HCT116 (cell line): Measurements from ENCODE around the gene AHSP.

Experiments
- CBX3 ChIP-seq: IDR thresholded peaks from 2 replicates; pipeline ENCODE4 v1.6.1; 2012; ENCODE audit warnings: low read depth
- EZH2 ChIP-seq: fragments of 200-600 bp; sonication (generic); IDR thresholded peaks from 2 replicates; pipeline ENCODE4 v1.6.1; 2017; ENCODE audit warnings: antibody characterized with exemption, mixed run types
- EZH2phosphoT487 ChIP-seq: fragments of 200-600 bp; IDR thresholded peaks from 2 replicates; pipeline ENCODE4 v1.6.1; 2018; ENCODE audit warnings: antibody characterized with exemption, borderline replicate concordance
- POLR2A ChIP-seq: IDR thresholded peaks from 2 replicates; pipeline ENCODE4 v1.7.0; 2011; ENCODE audit warnings: borderline replicate concordance; ENCODE audit not compliant: insufficient read depth, insufficient read length; ENCODE audit errors: extremely low read depth
- POLR2AphosphoS5 ChIP-seq: IDR thresholded peaks from 2 replicates; pipeline ENCODE4 v1.6.1; 2011; ENCODE audit warnings: mild to moderate bottlenecking, low read depth, low read length, moderate library complexity
- RAD21 ChIP-seq: IDR thresholded peaks from 2 replicates; pipeline ENCODE4 v1.6.1; 2012; ENCODE audit warnings: low read depth, mild to moderate bottlenecking
- SP1 ChIP-seq: IDR thresholded peaks from 2 replicates; pipeline ENCODE4 v1.6.1; 2012; ENCODE audit warnings: low read depth
- SRF ChIP-seq: IDR thresholded peaks from 2 replicates; pipeline ENCODE4 v1.6.1; 2012; ENCODE audit warnings: low read depth
- ZFX ChIP-seq: fragments of 450-650 bp; IDR thresholded peaks from 2 replicates; pipeline ENCODE4 v1.6.1; 2017
- ZNF274 ChIP-seq: fragments of 200-500 bp; sonication (Bioruptor generic); IDR thresholded peaks from 2 replicates; pipeline ENCODE4 v1.6.1; 2014; ENCODE audit warnings: mild to moderate bottlenecking, low read depth, low read length, inconsistent platforms
- TF ChIP-seq, protein P1 (sequence below): IDR thresholded peaks from 2 replicates; pipeline ENCODE4 v1.6.1; 2011; ENCODE audit warnings: mild to moderate bottlenecking, low read length, moderate library complexity; ENCODE audit not compliant: insufficient replicate concordance; ENCODE audit errors: extremely low read depth
- TF ChIP-seq, protein P2 (sequence below), 3 experiments: fragments of 200-600 bp in 1 of 3; sonication (generic) in 1 of 3; IDR thresholded peaks in 2 of 3; conservative IDR thresholded peaks in 1 of 3; 2 replicates each; pipeline ENCODE4 v1.5.1; 2012 to 2017; ENCODE audit warnings: low read depth in 2 of 3, low read length in 2 of 3, antibody characterized with exemption in 1 of 3, borderline replicate concordance in 1 of 3, control low read depth in 1 of 3, mild to moderate bottlenecking in 1 of 3, mixed read lengths in 1 of 3, mixed run types in 1 of 3, moderate library complexity in 1 of 3; ENCODE audit not compliant: insufficient read depth in 1 of 3

DNA sequence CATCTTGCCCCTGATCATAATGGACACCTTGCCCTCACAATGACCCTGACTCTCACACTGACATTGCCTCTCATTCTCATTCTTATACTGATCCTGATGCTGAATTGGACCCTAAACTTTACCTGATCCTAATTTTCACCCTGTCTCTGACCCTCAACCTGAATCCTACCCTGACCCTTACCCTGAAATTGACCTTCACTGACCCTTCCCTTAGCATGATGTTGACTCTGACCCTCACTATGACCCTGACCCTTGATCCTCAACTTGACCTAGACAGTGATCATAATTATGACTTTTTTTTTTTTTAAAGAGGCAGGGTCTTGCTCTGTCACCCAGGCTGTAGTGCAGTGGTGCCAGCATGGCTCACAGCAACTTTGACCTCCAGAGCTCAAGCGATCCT is 3.4 kb downstream of the AHSP start:
- TF ChIP-seq EZH2: no peak
- TF ChIP-seq, protein P1, sequence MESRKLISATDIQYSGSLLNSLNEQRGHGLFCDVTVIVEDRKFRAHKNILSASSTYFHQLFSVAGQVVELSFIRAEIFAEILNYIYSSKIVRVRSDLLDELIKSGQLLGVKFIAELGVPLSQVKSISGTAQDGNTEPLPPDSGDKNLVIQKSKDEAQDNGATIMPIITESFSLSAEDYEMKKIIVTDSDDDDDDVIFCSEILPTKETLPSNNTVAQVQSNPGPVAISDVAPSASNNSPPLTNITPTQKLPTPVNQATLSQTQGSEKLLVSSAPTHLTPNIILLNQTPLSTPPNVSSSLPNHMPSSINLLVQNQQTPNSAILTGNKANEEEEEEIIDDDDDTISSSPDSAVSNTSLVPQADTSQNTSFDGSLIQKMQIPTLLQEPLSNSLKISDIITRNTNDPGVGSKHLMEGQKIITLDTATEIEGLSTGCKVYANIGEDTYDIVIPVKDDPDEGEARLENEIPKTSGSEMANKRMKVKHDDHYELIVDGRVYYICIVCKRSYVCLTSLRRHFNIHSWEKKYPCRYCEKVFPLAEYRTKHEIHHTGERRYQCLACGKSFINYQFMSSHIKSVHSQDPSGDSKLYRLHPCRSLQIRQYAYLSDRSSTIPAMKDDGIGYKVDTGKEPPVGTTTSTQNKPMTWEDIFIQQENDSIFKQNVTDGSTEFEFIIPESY: no peak
- no peak for TF ChIP-seq POLR2A
- no peak for TF ChIP-seq SP1
- TF ChIP-seq, protein P2, sequence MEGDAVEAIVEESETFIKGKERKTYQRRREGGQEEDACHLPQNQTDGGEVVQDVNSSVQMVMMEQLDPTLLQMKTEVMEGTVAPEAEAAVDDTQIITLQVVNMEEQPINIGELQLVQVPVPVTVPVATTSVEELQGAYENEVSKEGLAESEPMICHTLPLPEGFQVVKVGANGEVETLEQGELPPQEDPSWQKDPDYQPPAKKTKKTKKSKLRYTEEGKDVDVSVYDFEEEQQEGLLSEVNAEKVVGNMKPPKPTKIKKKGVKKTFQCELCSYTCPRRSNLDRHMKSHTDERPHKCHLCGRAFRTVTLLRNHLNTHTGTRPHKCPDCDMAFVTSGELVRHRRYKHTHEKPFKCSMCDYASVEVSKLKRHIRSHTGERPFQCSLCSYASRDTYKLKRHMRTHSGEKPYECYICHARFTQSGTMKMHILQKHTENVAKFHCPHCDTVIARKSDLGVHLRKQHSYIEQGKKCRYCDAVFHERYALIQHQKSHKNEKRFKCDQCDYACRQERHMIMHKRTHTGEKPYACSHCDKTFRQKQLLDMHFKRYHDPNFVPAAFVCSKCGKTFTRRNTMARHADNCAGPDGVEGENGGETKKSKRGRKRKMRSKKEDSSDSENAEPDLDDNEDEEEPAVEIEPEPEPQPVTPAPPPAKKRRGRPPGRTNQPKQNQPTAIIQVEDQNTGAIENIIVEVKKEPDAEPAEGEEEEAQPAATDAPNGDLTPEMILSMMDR (IDR thresholded peaks at IDR 0.05 in 2 of 3, conservative IDR thresholded peaks at IDR 0.05 in 1 of 3; ENCODE audit: borderline replicate concordance in 1 of 3, insufficient read depth in 1 of 3, low read depth in 2 of 3, low read length in 2 of 3): no peak
- TF ChIP-seq ZNF274: no peak
- TF ChIP-seq RAD21: no peak
- no peak for TF ChIP-seq SRF
- TF ChIP-seq ZFX: no peak
- TF ChIP-seq CBX3: no peak
- no peak for TF ChIP-seq POLR2AphosphoS5
- no peak for TF ChIP-seq EZH2phosphoT487
